ENCODE results near the gene CDH15. TPM values are rescaled to one million over a fixed set of nuclear protein-coding genes. Genes with fewer than 3 reads are reported as not detected.

Gene CDH15
- total and polyA plus RNA-seq, 4 donors: 0.09 to 2.1 (median 1.3) TPM

GRCh38 chr16:89155851-89156739 is 15.5 kb upstream of the CDH15 start:
- 58 to 65% methylated on average over 24 of the region's 24 CpGs for WGBS, 2 donors
- DNase-seq (no peak), ATAC-seq (ENCODE audit: insufficient read depth, low FRiP score) (no peak)
- Histone ChIP-seq H3K36me3 (ENCODE audit: control insufficient read depth in 4 of 4, insufficient read depth in 4 of 4, low read length in 4 of 4) (peaks cover 0 to 5% (median 5%) of the 10 kb centered on the region in 4 donors), H3K27me3 (ENCODE audit: control insufficient read depth in 3 of 3, insufficient read depth in 3 of 3, low read length in 2 of 3) (peaks cover 0 to 6% (median 0%) of the 10 kb centered on the region in 3 donors), H3K9me3 (ENCODE audit: control insufficient read depth in 4 of 4, insufficient read depth in 3 of 4, low read length in 3 of 4) (no peaks in the 10 kb centered on the region), H3K4me1 (ENCODE audit: control insufficient read depth in 5 of 5, insufficient read depth in 5 of 5, low read length in 5 of 5) (peaks cover 5 to 21% (median 15%) of the 10 kb centered on the region in 5 donors), H3K4me3 (no peak overlapping the region), H3K9ac (ENCODE audit: insufficient read depth in 1 of 2, low read length in 2 of 2) (no peak overlapping the region), H3K27ac (ENCODE audit: low read depth in 1 of 2, low read length in 1 of 2) (no peak overlapping the region)
- no peak for TF ChIP-seq CTCF (IDR thresholded peaks at IDR 0.05; ENCODE audit: control extremely low read depth, extremely low read depth)

- Histone ChIP-seq H3K9me3 (ENCODE audit: control insufficient read depth in 4 of 4, insufficient read depth in 3 of 4, low read length in 3 of 4) (no peaks in the 10 kb centered on the region), H3K4me3 (no peak overlapping the region), H3K27me3 (ENCODE audit: control insufficient read depth in 3 of 3, insufficient read depth in 3 of 3, low read length in 2 of 3) (peaks cover 0 to 6% (median 0%) of the 10 kb centered on the region in 3 donors), H3K36me3 (ENCODE audit: control insufficient read depth in 4 of 4, insufficient read depth in 4 of 4, low read length in 4 of 4) (peaks cover 0 to 5% (median 1%) of the 10 kb centered on the region in 4 donors), H3K27ac (ENCODE audit: low read depth in 1 of 2, low read length in 1 of 2) (no peak overlapping the region), H3K9ac (ENCODE audit: insufficient read depth in 1 of 2, low read length in 2 of 2) (no peak overlapping the region), H3K4me1 (ENCODE audit: control insufficient read depth in 5 of 5, insufficient read depth in 5 of 5, low read length in 5 of 5) (peaks cover 5 to 21% (median 15%) of the 10 kb centered on the region in 5 donors)
- no peak for TF ChIP-seq CTCF (IDR thresholded peaks at IDR 0.05; ENCODE audit: control extremely low read depth, extremely low read depth)
- 72 to 77% methylated on average over 26 of the region's 26 CpGs for WGBS, 2 donors
- ATAC-seq (ENCODE audit: insufficient read depth, low FRiP score): no peak
- no peak for DNase-seq
These were observed 14.6 kb upstream of the CDH15 start for GRCh38 chr16:89156740-89157645.

- H3K4me1 ChIP-seq (ENCODE audit: control insufficient read depth in 5 of 5, insufficient read depth in 5 of 5, low read length in 5 of 5): peaks cover 5 to 21% (median 15%) of the 10 kb centered on the region in 5 donors
These were observed 13.8 kb upstream of the CDH15 start for GRCh38 chr16:89157778-89158177.

More at GRCh38 chr16:89157778-89158177, 13.8 kb upstream of the CDH15 start:
- Histone ChIP-seq H3K27me3 (ENCODE audit: control insufficient read depth in 3 of 3, insufficient read depth in 3 of 3, low read length in 2 of 3) (peaks cover 0 to 6% (median 0%) of the 10 kb centered on the region in 3 donors), H3K36me3 (ENCODE audit: control insufficient read depth in 4 of 4, insufficient read depth in 4 of 4, low read length in 4 of 4) (peaks cover 0 to 2% (median 0%) of the 10 kb centered on the region in 4 donors), H3K9ac (ENCODE audit: insufficient read depth in 1 of 2, low read length in 2 of 2) (no peak overlapping the region), H3K4me3 (no peak overlapping the region), H3K27ac (ENCODE audit: low read depth in 1 of 2, low read length in 1 of 2) (no peak overlapping the region), H3K9me3 (ENCODE audit: control insufficient read depth in 4 of 4, insufficient read depth in 3 of 4, low read length in 3 of 4) (no peaks in the 10 kb centered on the region)
- no peak for TF ChIP-seq CTCF (IDR thresholded peaks at IDR 0.05; ENCODE audit: control extremely low read depth, extremely low read depth)
- no peak for DNase-seq
- no peak for ATAC-seq (ENCODE audit: insufficient read depth, low FRiP score)
- WGBS, 2 donors: 94 to 97% methylated on average over 12 of the region's 12 CpGs
